Fibroblast of skin of left biceps (primary cell): ENCODE measurements around the gene SHANK3.

Experiments used
- DNase-seq, 2 experiments: peaks; one replicate each; pipeline ENCODE4 v3.0.0-alpha.2; 2013; ENCODE audit warnings: low read depth in 2 of 2

The SHANK3 gene

GRCh38 chr22:50678218-50678650 is 5.6 kb downstream of the SHANK3 start:
- DNase-seq, result no peak

GRCh38 chr22:50678651-50679521 is 6.3 kb downstream of the SHANK3 start:
- DNase-seq, result no peak

GRCh38 chr22:50683086-50683993 is 10.7 kb downstream of the SHANK3 start:
- no peak for DNase-seq

- DNase-seq, result no peak
Observed at GRCh38 chr22:50683994-50684371, 11.4 kb downstream of the SHANK3 start.

GRCh38 chr22:50684501-50684900 is 11.9 kb downstream of the SHANK3 start:
- DNase-seq, result no peak

GRCh38 chr22:50684986-50685385 is 12.4 kb downstream of the SHANK3 start:
- DNase-seq, result peak in 1 of 2 experiments; percentile 17

GRCh38 chr22:50686794-50687193 is 14.2 kb downstream of the SHANK3 start:
- DNase-seq, result no peak

- no peak for DNase-seq
Observed at GRCh38 chr22:50687829-50688228, 15.2 kb downstream of the SHANK3 start.

- no peak for DNase-seq
Observed at GRCh38 chr22:50688448-50688847, 15.8 kb downstream of the SHANK3 start.

GRCh38 chr22:50691521-50691920 is 18.9 kb downstream of the SHANK3 start:
- DNase-seq, result no peak

- no peak for DNase-seq
Observed at GRCh38 chr22:50693462-50693861, 20.8 kb downstream of the SHANK3 start.

- no peak for DNase-seq
Observed at GRCh38 chr22:50694099-50694605, 21.5 kb downstream of the SHANK3 start.

- no peak for DNase-seq
Observed at GRCh38 chr22:50694766-50695420, 22.3 kb downstream of the SHANK3 start.

GRCh38 chr22:50695421-50696250 is 23.0 kb downstream of the SHANK3 start:
- DNase-seq, result no peak

- no peak for DNase-seq
Observed at GRCh38 chr22:50696251-50696798, 23.7 kb downstream of the SHANK3 start.

GRCh38 chr22:50696799-50697561 is 24.4 kb downstream of the SHANK3 start:
- DNase-seq, result no peak

- no peak for DNase-seq
Observed at GRCh38 chr22:50697667-50698506, 25.3 kb downstream of the SHANK3 start.

- no peak for DNase-seq
Observed at GRCh38 chr22:50698546-50698945, 25.9 kb downstream of the SHANK3 start.
